PC-3 (cell line): ENCODE results near the gene GABRB3. TPM values are rescaled to one million over a fixed set of nuclear protein-coding genes. Genes with fewer than 3 reads are reported as not detected.

Source experiments
- ATAC-seq: fragments of 200-7000 bp; cut with Tn5 transposase; 2 replicates; pipeline ENCODE4 v1.9.1; 2020; ENCODE audit warnings: mild to moderate bottlenecking, moderate library complexity
- BruUV-seq: library from RNA; stranded (reverse); fragments of 400-500 nt; replicated peaks from 2 replicates; lab custom pipeline; 2021; lab: Mats Ljungman, UMichigan
- CTCF ChIA-PET: fragments of 300-600 bp; sonication (Branson Sonifier 250); formaldehyde crosslinking; loops from one replicate; lab custom pipeline; 2022; ENCODE audit warnings: antibody characterized with exemption; lab: Charles Lee
- POLR2A ChIA-PET: fragments of 300-600 bp; sonication (Branson Sonifier 250); formaldehyde crosslinking; loops from one replicate; lab custom pipeline; 2022; ENCODE audit warnings: antibody characterized with exemption; ENCODE audit not compliant: unreplicated experiment; lab: Charles Lee
- DNase-seq: peaks from one replicate; pipeline ENCODE4 v3.0.0-alpha.2; 2015
- H2AFZ ChIP-seq: fragments of 300-600 bp; sonication (generic); 2 replicates; pipeline ENCODE4 v1.6.0; 2016; ENCODE audit warnings: antibody characterized with exemption, low read length
- H3F3A ChIP-seq: fragments of 300-600 bp; sonication (generic); one replicate; pipeline ENCODE4 v1.6.0; 2017; ENCODE audit warnings: antibody characterized with exemption, low read length, control low read depth, mild to moderate bottlenecking; ENCODE audit not compliant: unreplicated experiment
- H3K27ac ChIP-seq: fragments of 300-600 bp; sonication (generic); 2 replicates; pipeline ENCODE4 v1.5.1; 2016; ENCODE audit warnings: mild to moderate bottlenecking, low read length
- H3K27me3 ChIP-seq: fragments of 300-600 bp; sonication (generic); 2 replicates; pipeline ENCODE4 v1.6.1; 2016; ENCODE audit warnings: low read length, mixed read lengths
- H3K36me3 ChIP-seq: fragments of 300-600 bp; sonication (generic); 2 replicates; pipeline ENCODE4 v1.6.1; 2016; ENCODE audit warnings: low read depth, mixed run types, low read length, mixed read lengths
- H3K4me1 ChIP-seq: fragments of 300-600 bp; sonication (generic); 2 replicates; pipeline ENCODE4 v1.5.1; 2016; ENCODE audit warnings: low read length; ENCODE audit not compliant: insufficient read depth
- H3K4me2 ChIP-seq: fragments of 300-600 bp; sonication (generic); 2 replicates; pipeline ENCODE4 v1.6.0; 2016; ENCODE audit warnings: low read length
- H3K4me3 ChIP-seq: fragments of 300-600 bp; sonication (generic); 2 replicates; pipeline ENCODE4 v1.5.1; 2016; ENCODE audit warnings: mild to moderate bottlenecking, low read length, mixed read lengths
- H3K79me2 ChIP-seq: fragments of 300-600 bp; sonication (generic); 2 replicates; pipeline ENCODE4 v1.6.1; 2017; ENCODE audit warnings: low read length, mixed read lengths
- H3K9ac ChIP-seq: fragments of 300-600 bp; sonication (generic); 2 replicates; pipeline ENCODE4 v1.6.0; 2016; ENCODE audit warnings: mild to moderate bottlenecking, low read length
- H3K9me2 ChIP-seq: fragments of 300-600 bp; sonication (generic); replicated peaks from 2 replicates; pipeline ENCODE4 v1.6.1; 2016; ENCODE audit warnings: mixed run types, low read length, mixed read lengths
- H3K9me3 ChIP-seq: fragments of 300-600 bp; sonication (generic); 2 replicates; pipeline ENCODE4 v1.6.1; 2016; ENCODE audit warnings: low read length, mixed read lengths
- H4K20me1 ChIP-seq: fragments of 300-600 bp; sonication (generic); 2 replicates; pipeline ENCODE4 v1.6.1; 2016; ENCODE audit warnings: low read length, mixed read lengths
- EZH2 ChIP-seq: fragments of 300-600 bp; sonication (generic); IDR thresholded peaks from one replicate; pipeline ENCODE4 v1.6.1; 2017; ENCODE audit warnings: antibody characterized with exemption, mild to moderate bottlenecking, low read length; ENCODE audit not compliant: unreplicated experiment
- EZH2phosphoT487 ChIP-seq: fragments of 300-600 bp; sonication (generic); IDR thresholded peaks from 2 replicates; pipeline ENCODE4 v1.6.1; 2018; ENCODE audit warnings: mild to moderate bottlenecking, antibody characterized with exemption, low read length, borderline replicate concordance
- intact Hi-C: fragments of 100-400 bp; cut with micrococcal nuclease; formaldehyde crosslinking; loops from 2 replicates; pipeline ENCODE4 v1.9.0; 2023
- total RNA-seq: library from RNA; depleted of rRNA; stranded (reverse); fragments of >200 nt; gene quantifications from 2 replicates; pipeline ENCODE4 v1.2.3, GENCODE V29; 2014
- TF ChIP-seq, protein P1 (sequence below): fragments of 300-600 bp; sonication (generic); conservative IDR thresholded peaks from 2 replicates; pipeline ENCODE4 v1.5.1; 2017; ENCODE audit warnings: antibody characterized with exemption, low read depth, mild to moderate bottlenecking, low read length

The GABRB3 gene
- total RNA-seq, 1 experiment from 2014 or later: 6.1 TPM

- ChIA-PET POLR2A (no interaction called here), CTCF (no interaction called here)
- H3K4me1 ChIP-seq: no peaks in the 10 kb centered on the region
- H3K9me2 ChIP-seq: no peaks in the 10 kb centered on the region
- 0 out of 2 replicates have a peak, but pooled peaks cover 4% of the 10 kb centered on the region for H3K9me3 ChIP-seq
- H3K36me3 ChIP-seq: no peaks in the 10 kb centered on the region
- H3K4me3 ChIP-seq: no peak overlapping the region
- no peak overlapping the region for H2AFZ ChIP-seq
- peaks cover 34% of the 10 kb centered on the region for H3K27me3 ChIP-seq
- BruUV-seq: no TSS peak
- H3F3A ChIP-seq: no peaks in the 10 kb centered on the region
- ATAC-seq: no peak
- no peak for TF ChIP-seq EZH2
- TF ChIP-seq, protein P1, sequence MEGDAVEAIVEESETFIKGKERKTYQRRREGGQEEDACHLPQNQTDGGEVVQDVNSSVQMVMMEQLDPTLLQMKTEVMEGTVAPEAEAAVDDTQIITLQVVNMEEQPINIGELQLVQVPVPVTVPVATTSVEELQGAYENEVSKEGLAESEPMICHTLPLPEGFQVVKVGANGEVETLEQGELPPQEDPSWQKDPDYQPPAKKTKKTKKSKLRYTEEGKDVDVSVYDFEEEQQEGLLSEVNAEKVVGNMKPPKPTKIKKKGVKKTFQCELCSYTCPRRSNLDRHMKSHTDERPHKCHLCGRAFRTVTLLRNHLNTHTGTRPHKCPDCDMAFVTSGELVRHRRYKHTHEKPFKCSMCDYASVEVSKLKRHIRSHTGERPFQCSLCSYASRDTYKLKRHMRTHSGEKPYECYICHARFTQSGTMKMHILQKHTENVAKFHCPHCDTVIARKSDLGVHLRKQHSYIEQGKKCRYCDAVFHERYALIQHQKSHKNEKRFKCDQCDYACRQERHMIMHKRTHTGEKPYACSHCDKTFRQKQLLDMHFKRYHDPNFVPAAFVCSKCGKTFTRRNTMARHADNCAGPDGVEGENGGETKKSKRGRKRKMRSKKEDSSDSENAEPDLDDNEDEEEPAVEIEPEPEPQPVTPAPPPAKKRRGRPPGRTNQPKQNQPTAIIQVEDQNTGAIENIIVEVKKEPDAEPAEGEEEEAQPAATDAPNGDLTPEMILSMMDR: no peak
- TF ChIP-seq EZH2phosphoT487: no peak
- DNase-seq: no peak
- no peak overlapping the region for H3K27ac ChIP-seq
- H4K20me1 ChIP-seq: no peaks in the 10 kb centered on the region
- H3K79me2 ChIP-seq: no peaks in the 10 kb centered on the region
- H3K4me2 ChIP-seq: no peak overlapping the region
- intact Hi-C loops: no loop called here
- H3K9ac ChIP-seq: no peak overlapping the region
Observed at GRCh38 chr15:26771168-26771567, 1.7 kb downstream of the GABRB3 start.

GRCh38 chr15:26767169-26767670 lies 5.6 kb downstream of the GABRB3 start:
- H3K27ac ChIP-seq: no peak overlapping the region
- H3K79me2 ChIP-seq: no peaks in the 10 kb centered on the region
- 0 out of 2 replicates have a peak, but pooled peaks cover 4% of the 10 kb centered on the region for H3K9me3 ChIP-seq
- H3K36me3 ChIP-seq: no peaks in the 10 kb centered on the region
- ATAC-seq (no peak), DNase-seq (no peak)
- ChIA-PET POLR2A (no interaction called here), CTCF (no interaction called here)
- no peaks in the 10 kb centered on the region for H3F3A ChIP-seq
- H3K27me3 ChIP-seq: peaks cover 12% of the 10 kb centered on the region
- H4K20me1 ChIP-seq: no peaks in the 10 kb centered on the region
- BruUV-seq: no TSS peak
- no peaks in the 10 kb centered on the region for H3K4me1 ChIP-seq
- no peak overlapping the region for H3K4me2 ChIP-seq
- no peaks in the 10 kb centered on the region for H3K9me2 ChIP-seq
- no peak overlapping the region for H2AFZ ChIP-seq
- H3K9ac ChIP-seq: no peak overlapping the region
- no peak overlapping the region for H3K4me3 ChIP-seq
- intact Hi-C loops: no loop called here
- TF ChIP-seq, protein P1: no peak
- no peak for TF ChIP-seq EZH2phosphoT487

GRCh38 chr15:26766262-26766661 lies 6.6 kb downstream of the GABRB3 start:
- no peak for ATAC-seq
- Histone ChIP-seq H3K27ac (no peak overlapping the region), H3K4me2 (no peak overlapping the region), H3K9me3 (0 out of 2 replicates have a peak, but pooled peaks cover 4% of the 10 kb centered on the region), H3K36me3 (no peaks in the 10 kb centered on the region), H3K9ac (no peak overlapping the region), H3K4me3 (no peak overlapping the region), H2AFZ (no peak overlapping the region), H3K9me2 (no peaks in the 10 kb centered on the region), H3F3A (no peaks in the 10 kb centered on the region), H4K20me1 (no peaks in the 10 kb centered on the region), H3K79me2 (no peaks in the 10 kb centered on the region), H3K4me1 (no peaks in the 10 kb centered on the region), H3K27me3 (peaks cover 2% of the 10 kb centered on the region)
- TF ChIP-seq EZH2: no peak
- TF ChIP-seq, protein P1: no peak
- no peak for TF ChIP-seq EZH2phosphoT487
- intact Hi-C loops: no loop called here
- ChIA-PET POLR2A (no interaction called here), CTCF (no interaction called here)
- no peak for DNase-seq
- no TSS peak for BruUV-seq
